SIG-M5 treated with dmso at 0.1 percent for 504 hours (cell line): ENCODE measurements around the gene MAPK6.
A peak's percentile ranks its signal among the peaks of the same experiment; 100 is the strongest.
"Not testable (repeated sequence)": the region's sequence is repeated elsewhere in the genome, so short reads cannot be mapped to it uniquely, and the experiment has no call there.

Experiments used
- DNase-seq: peaks from one replicate; lab custom pipeline; 2025; ENCODE audit not compliant: unreplicated experiment; lab: John Stamatoyannopoulos, UW

Gene MAPK6

DNA sequence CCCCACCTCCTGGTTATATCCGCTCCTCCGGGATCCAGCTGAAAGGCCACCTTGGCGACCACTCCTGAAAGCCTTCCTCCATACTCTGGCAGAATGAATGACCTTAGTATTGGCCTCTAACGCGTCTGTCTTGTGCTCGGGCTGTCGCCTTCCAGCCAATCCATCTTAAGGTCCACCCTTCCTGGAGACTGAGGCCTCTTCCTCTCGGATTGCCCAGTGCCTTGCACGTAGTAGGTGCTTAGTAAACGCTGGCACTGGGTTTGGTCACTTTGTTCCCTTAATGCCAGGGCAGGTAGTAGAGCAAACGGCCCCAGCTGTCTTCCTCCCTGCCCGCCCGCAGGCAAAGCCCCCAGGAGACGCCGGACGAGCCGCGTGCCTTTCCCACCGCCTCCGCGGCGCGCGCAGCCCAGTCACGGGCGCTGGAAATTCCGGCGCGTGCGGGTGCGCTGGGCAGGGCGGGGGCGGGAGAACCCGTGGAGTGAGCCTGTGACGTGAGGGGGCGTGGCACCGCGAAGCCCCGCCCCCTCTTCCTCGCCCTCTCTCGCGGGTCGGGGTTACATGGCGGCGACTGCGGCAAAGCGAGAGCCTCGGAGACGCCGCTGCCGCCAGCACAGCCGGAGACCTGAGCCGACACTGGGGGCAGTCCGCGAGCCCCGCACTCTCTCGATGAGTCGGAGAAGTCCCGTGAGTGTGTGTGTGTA, at the start of gene MAPK6:
MAPK6 (plus strand) TSS at position 527 of the 701 bp plus-strand sequence. CDS start 27,242 bp downstream, outside the sequence.
- DNase-seq: peak; percentile 90

DNA sequence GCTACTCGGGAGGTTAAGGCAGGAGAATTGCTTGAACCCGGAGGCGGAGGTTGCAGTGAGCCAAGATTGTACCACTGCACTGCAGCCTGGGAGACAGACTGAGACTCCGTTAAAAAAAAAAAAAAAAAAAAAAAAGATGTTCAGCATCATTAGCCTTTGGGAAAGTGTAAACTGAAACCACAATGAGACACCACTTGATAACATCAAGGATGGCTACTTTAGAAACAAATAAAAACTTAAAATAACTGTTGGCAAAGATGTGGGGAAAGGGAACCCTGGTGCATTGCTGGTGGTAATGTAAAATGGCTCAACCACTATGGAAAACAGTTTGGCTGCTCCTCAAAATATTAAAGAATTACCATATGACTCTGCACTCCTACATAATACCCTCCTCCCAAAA, 49.3 kb upstream of the MAPK6 start:
- DNase-seq: peak; percentile 24

DNA sequence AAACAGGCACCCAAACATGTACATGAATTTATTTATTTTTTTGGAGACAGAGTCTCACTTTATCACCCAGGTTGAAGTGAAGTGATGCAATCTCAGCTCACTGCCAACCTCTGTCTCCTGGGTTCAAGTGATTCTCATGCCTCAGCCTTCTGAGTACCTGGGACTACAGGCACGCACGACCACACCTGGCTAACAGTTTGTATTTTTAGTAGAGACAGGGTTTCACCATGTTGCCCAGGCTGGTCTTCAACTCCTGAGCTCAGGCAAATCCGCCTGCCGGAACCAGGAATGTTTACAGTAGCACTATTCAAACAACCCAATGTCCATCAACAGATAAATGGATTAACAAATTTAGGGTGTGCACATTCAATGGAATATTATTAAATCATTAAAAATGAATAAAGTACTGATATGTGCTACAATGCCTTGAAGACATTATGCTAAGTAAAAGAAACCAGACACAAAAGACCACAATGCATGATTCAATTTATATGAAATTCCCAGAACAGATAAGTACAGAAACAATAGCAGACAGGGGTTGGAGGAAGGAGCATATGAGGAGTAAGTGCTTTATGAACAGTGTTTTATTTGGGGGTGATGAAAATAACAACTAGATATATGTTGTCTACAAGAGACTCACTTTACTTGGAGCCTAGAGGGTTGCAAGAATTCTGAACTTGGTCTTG, 48.7 kb upstream of the MAPK6 start:
- no peak for DNase-seq

DNA sequence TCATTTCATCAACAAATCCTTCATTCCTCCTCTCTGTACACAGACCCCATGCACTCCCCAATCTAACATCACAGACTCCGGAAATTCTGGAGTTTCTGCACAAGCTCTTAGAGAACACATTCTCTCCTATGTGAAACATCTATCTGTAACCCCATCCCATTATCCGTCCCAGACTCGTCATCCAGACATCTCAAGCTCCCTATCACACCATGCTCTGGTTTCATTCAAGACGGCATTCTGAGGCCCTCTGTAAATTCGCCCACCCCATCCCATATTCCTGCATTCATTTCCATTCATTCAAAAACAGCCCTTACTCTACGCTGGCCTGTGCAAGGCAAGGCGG, 48.0 kb upstream of the MAPK6 start:
- DNase-seq: no peak

DNA sequence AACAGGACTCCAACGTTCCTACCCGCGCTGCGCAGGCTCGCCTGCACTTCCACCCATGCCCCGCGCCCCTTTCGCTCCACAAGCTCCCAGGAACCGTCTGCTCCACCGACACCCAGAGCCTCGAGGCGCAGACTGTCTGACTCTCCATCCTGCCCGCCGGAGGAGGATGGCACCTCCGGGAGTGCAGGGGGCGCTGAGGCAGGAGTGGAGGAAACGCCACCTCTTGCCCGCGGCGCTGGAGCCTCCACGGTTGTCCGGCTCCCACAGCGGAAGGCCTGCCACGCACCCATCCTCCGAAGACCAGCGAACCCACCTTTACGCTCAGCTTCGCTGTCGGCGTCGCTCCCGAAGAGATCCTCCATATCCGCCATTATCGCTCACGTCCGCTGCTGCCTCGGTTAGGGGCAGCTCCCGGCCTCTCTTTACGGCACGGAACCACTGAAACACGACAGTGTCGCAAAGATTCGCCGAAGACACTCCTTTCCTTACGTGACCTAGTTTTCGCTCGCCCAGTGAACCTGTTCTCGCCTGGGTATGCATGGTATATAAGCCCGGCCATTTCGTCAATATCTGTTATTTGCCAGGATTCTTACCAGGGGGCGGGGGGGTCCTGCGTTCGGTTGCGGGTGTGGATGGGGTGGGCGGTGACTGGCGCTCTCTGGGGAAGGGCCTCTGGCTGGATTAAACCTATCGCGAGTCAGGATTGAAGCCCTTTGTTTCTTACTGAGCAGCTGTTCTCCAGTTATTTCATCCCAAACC, 47.5 kb upstream of the MAPK6 start, which contains the start of gene LEO1:
LEO1 (minus strand) TSS at position 404 of the 759 bp plus-strand sequence; CDS start at position 371, 33 bp downstream.
- DNase-seq: peak; percentile 98

DNA sequence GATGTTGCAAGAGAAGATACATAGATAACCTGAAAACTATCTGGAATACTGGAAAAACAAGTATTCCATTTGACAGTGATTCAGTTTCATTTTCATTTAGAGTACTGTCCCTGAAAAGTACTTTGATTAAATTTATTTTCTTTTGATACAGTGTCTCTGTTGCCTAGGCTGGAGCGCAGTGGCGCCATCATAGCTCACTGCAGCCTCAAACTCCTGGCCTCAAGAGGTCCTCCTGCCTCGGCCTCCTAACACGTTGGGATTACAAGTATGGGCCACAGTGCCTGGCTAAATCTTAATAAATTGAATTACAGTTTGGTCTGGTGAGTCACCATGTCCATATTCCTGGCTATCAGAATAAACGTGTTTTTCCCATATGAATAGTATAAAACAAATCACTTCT, 45.8 kb upstream of the MAPK6 start:
- no peak for DNase-seq

DNA sequence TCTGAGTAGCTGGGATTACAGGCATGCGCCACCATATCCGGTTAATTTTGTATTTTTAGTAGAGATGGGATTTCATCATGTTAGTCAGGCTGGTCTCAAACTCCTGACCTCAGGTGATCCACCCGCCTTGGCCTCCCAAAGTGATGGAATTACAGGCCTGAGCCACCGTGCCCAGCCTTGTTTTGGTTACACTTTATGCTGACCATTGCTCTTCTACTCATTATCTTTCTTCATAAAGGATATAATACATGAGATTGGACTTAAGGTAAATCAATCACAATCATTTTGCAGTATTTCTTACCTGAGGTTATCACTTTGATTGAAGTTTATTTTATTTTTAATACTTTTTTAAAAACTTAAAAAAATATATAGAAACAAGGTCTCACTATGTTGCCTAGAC, 45.2 kb upstream of the MAPK6 start:
- no peak for DNase-seq

DNA sequence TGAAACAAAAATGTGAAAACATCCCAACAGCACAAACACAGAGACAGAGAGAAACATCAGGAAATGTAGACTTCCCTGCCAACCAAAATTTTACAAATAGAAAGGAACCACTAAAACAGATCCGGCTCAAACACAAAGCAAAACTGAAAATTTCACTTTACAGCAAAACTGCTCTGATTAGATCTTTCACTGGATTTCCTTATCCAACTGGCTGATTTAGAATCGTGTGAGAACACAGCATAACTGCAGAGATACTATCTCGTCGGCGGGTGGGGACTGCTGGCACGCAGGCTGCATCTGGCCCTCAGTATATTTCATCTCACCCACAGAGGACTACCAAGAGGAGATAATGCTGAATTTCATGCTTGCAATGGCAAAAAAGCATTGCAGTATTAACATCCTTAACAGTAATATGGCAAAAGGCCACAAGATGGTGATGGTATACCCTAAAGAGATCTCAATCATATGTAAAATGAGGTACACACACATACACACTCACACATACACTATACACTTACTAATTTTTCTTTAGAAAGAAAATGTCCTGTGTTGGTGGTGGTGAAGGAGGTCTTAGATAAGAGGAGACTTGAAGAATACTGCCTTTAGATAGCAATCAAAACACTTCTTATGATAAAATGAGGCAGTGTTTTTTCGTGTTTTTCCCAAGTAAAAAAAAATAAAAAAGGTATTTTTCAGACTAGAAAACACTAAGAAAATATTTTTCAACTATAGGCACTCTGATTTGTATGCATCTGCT, 36.8 kb upstream of the MAPK6 start:
- peak; percentile 77 for DNase-seq

DNA sequence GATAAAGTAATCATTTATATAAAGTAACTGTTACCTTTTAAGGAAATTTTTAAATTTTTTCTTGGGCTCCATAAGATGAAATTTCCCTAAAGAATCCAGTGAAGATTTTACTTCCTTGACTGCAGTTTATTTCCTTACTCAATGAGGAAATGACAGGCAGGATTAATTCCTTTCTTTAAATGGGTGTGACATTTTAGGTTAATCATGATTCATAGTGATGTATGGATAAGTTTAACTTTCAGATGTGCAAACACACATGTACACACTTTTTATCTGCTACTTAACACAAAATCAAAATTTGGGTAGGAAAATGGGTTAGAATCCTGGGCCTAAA, 36.3 kb upstream of the MAPK6 start:
- DNase-seq: no peak

DNA sequence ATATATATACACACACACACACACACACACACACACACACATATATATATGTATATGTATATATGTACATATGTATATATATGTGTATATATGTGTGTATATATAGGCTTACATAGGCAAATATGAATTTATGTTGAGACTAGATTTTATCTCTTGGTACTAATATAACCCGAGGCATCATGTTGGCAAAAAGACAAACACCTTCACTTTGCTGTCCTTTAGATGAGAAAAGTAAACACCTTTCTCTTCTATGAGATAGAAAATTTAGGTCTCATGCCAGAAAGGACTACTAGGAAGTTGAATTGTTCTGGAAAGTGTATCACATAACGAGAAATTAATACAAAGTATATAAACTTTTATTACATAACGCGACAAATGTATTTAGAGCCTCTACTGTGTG, 27.9 kb upstream of the MAPK6 start:
- DNase-seq: peak; percentile 37

- no peak for DNase-seq
These were observed 26.1 kb upstream of the MAPK6 start for GRCh38 chr15:51992953-51993352.

DNA sequence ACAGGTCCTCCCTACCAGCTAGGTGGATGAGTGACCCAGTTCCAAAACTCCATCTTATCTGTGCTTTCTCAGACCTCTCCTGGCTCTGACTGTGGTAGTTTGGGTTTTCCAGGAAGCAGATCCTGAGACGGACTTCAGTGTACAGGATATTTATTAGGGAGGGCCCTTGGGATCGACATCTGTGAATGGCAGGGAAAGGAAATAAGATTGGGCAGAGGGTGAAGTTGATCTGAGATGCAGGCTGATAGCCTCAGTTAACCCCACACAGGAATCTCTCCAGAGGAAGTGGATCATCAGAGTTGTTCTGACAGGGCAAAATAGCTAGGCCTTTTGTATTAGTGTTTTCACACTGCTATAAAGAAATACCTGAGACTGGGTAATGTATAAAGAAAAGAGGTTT, 16.7 kb upstream of the MAPK6 start:
- DNase-seq: no peak

DNA sequence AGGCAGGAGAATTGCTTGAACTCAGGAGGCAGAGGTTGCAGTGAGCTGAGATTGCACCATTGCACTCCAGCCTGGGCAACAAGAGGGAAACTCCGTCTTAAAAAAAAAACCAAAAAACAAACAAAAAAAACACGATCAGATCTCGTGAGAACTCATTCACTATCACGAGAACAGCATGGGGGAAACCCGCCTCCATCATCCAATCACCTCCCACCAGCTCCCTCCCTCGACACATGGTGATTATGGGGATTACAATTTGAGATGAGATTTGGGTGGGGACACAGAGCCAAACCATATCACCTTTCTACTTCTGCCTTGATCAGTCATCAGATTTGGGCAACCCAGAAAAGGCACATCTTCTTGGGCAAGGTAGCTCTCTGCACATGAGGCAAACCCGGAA, 15.9 kb upstream of the MAPK6 start:
- not testable (repeated sequence) for DNase-seq

DNA sequence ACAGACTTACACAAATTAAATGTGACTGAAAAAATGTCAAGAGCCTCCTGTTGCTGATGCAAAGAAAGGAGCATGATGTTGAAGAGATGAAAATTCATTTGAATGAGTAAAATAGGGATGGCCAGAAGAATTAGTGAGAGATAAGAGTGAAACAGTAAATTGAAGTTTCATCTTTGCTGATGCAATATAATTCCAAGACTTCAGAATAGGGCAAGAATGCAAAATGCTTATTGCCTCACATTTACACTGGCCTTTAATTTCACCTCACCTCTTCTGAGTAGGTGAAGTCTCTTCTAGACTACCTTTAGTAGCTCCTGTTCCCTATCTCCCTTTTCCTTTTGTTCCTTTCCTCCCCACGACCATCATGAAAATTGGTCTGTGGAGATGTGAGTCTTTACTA, 15.3 kb upstream of the MAPK6 start:
- DNase-seq: no peak

DNA sequence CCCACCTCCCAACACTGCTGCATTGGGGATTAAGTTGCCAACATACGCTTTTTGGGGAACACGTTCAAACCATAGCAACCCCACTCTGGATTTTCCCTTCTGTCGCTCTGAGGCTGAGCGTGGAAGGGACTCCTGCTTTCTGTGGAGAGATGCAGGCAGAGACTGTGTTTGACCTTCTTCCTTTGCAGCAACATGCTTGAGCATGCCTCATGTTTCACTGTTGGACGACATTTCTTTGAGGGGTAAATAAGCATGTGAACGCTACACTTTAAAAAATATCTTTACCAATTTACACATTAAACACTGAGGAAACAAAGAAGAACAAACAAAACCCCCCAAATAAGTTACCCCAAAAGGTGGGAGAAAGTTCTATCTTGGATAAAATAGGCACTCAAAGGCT, 14.2 kb upstream of the MAPK6 start:
- no peak for DNase-seq

GRCh38 chr15:52005748-52006701, 13.0 kb upstream of the MAPK6 start:
- no peak for DNase-seq

- DNase-seq: no peak
These were observed 12.2 kb upstream of the MAPK6 start for GRCh38 chr15:52006702-52007340.

GRCh38 chr15:52008359-52008697, 10.7 kb upstream of the MAPK6 start:
- DNase-seq: no peak

GRCh38 chr15:52008698-52009434, 10.2 kb upstream of the MAPK6 start:
- no peak for DNase-seq
